GM20000 (cell line): Measurements from ENCODE around the gene AFDN.

ENCODE experiments used
- DNase-seq: peaks from one replicate; pipeline ENCODE4 v3.0.0; 2012; ENCODE audit warnings: low spot score
- TF ChIP-seq, protein P1 (sequence below): IDR thresholded peaks from 2 replicates; pipeline ENCODE4 v1.5.1; 2012; ENCODE audit warnings: mild to moderate bottlenecking, control low read depth; ENCODE audit errors: extremely low read depth, missing control alignments

Gene AFDN

DNA sequence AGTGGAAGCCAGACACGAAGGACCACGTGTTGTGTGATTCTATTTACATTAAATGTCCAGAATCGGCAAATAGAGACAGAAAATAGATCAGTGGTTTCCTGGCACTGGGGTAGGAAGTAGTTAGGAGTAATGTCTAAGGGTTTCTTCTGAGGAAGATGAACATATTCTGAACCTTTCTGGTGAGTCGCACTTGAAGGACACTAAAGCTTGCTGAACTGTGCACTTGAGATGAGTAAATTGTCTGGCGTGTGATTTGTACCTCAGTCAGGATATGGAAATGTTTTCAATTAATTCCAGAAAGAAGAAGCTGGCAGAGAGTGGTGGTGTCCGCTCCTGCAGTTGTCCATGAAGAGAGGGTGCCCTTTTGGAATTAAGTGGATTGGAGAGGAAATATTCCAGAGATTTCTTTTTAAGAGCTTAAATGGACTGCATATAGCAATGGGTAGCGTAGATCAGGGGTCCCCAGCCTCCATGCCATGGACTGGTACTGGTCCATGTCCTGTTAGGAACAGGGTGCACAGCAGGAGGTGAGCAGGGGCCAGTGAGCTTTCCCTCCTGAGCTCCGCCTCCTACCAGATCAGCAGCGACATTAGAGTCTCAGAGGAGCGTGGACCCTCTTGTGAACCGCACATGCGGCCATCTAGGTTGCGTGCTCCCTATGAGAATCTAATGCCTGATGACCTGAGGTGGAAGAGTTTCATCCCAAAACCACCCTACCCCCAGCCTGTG, 158.3 kb downstream of the AFDN start:
- TF ChIP-seq, protein P1, sequence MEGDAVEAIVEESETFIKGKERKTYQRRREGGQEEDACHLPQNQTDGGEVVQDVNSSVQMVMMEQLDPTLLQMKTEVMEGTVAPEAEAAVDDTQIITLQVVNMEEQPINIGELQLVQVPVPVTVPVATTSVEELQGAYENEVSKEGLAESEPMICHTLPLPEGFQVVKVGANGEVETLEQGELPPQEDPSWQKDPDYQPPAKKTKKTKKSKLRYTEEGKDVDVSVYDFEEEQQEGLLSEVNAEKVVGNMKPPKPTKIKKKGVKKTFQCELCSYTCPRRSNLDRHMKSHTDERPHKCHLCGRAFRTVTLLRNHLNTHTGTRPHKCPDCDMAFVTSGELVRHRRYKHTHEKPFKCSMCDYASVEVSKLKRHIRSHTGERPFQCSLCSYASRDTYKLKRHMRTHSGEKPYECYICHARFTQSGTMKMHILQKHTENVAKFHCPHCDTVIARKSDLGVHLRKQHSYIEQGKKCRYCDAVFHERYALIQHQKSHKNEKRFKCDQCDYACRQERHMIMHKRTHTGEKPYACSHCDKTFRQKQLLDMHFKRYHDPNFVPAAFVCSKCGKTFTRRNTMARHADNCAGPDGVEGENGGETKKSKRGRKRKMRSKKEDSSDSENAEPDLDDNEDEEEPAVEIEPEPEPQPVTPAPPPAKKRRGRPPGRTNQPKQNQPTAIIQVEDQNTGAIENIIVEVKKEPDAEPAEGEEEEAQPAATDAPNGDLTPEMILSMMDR, result no peak
- no peak for DNase-seq

DNA sequence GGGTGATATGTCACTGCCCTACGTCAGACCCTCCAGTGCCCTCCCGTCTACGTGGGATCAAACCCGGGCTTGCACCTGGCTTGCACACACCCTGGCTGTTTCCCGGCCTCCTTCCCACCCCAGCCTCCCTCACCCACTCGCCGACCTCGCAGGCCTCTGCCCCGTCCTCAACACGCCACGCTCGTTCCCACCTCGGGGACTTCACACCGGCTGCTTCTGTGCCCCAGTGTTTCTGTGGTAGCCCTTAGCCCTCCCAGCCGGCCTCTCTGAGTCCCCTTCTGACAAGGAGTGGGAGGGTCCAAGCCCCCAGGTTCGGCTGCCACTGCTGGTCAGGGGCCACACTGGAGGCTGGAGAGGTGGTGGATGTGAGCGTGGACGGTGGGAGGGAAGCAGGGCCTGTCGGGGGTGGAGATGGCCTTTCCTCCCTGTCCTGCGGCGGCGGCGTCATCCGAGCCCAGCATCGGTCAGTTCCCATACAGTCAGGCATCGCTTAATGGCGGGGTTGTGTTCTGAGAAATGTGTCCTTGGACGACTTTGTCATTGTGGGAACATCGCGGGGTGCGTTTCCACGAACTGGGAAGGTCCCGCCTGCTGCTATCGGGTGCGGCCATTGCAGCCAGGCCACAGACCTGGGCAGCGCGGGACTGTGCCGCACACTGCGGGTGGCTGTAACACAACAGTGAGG, 159.3 kb downstream of the AFDN start:
- no peak for DNase-seq
- TF ChIP-seq, protein P1, result no peak

- TF ChIP-seq, protein P1, result no peak
- no peak for DNase-seq
Measured at GRCh38 chr6:167987396-167988153, 160.9 kb downstream of the AFDN start.

DNA sequence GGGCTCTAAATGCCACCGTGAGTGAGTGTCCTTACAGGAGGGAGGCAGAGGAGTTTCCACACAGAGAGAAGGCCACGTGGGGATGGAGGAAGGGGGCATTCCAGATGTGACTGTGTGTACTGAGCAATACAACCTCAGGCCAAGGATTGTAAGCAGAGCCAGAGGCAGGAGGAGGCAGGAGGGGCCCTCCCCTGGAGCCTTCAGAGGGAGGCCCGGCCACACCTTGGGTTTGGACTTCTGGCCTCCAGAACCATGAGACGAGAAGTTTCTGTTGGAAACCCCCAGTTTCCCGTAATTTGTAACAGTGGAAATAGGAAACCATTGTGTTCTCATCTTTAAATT, 161.4 kb downstream of the AFDN start:
- DNase-seq, result no peak
- TF ChIP-seq, protein P1, result no peak

DNA sequence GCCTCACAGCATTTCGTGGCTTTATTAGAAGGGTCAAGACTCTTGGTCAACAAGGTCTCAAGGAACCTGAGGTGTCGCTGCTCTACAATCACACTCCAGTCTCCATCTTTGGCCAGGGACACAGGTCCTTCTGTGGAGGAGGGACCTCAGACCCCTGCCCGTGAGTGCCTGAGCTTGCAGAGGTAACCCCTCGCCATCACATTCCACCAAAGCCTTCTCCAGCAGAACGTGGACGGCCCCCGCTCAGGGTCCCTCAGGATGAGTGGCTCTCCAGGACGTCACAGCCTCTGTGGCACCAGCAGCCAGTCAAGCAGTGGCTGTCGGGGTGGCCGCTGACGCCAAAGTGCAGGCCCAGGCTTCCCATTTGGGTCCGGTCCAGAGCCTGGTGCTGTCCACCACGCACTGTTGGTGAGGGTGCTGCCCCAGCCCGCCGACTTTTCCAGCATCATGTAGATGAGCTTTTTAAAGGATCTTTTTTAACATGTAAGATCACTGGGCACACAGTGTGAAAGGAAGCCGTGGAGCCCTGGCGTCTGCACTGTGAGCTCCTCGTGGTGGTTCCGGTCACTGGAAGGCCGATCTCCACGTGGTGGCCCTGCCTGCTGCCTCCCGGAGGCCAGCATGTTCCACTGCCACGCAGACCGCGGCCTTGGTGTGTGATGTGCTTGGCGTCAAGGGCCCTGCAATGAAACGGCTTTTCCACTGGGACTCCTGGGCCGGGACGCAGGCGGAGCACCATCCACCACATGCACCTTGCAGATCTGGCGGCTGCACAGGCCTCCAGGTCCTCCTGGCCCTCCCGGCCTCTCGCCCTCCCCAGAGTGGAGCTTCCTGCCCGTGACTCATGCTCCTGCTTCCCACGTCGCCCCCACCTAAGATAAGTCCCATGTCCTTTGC, 162.5 kb downstream of the AFDN start:
- DNase-seq, result no peak
- TF ChIP-seq, protein P1, result no peak

DNA sequence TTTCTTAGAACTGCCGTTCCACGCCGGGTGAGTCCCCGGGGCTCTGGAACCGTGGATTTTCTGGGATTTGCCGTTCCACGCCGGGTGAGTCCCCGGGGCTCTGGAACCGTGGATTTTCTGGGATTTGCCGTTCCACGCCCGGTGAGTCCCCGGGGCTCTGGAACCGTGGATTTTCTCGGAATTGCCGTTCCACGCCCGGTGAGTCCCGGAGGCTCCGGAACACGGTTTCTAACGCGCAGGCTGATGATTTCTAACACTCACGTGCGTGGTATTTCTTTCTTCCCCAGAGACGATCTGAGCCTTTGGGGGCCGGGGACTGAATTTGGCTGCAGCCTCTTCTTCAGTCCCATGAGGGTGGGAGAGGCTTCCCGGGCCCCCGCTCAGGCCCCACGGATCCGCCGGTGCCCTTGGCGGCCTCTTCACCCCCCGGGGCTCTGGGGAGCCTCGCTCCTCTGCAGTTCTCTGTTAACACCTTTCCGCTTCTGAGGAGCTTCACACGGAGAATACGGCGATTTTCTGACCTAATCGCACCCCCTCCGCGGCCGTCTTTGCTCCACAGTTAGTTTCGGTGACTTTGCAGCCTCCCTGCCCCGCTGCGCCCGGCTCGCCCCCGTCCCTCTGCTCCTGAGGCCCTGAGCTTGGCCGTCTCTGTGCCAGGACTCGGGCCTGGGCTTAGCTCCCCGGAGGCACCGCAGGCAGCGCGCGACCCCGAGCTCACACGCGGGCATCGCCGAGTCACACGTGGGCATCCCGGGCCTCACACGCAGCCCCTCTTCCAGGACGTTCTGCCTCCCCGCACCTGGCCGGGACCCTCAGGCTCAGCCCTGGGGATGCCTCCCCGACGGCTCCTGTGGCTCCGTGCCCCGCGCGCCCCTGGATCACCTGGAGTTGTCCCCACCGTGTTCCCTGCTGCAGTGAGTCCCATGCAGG, 163.6 kb downstream of the AFDN start:
- no peak for DNase-seq

More for the DNA sequence above, 163.6 kb downstream of the AFDN start:
- TF ChIP-seq, protein P1, result no peak
